ENCODE results near the gene ADGRA3.
A peak's percentile ranks its signal among the peaks of the same experiment; 100 is the strongest.
"Not testable (repeated sequence)": the region's sequence is repeated elsewhere in the genome, so short reads cannot be mapped to it uniquely, and the experiment has no call there.

The ADGRA3 gene

DNA sequence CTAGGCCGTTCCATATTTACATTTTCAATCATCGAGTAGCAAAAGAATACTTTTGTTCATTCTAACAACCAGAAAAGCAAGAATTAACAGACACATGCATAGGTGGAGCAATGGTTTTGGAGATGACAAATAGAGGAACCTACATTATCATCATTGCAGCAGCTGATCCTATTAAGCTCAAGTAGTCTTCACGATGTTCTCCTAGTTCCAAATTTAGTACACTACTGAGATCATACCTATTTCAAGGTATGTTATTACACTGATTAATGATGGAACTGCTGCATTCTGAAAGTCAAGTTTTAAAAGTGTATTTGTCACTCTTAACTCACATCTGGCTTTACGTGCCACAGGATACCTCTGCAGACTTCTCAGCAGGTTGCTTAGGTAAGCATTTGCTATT is 87.4 kb downstream of the ADGRA3 start:
- no peak for DNase-seq

GRCh38 chr4:22427675-22428074 is 88.2 kb downstream of the ADGRA3 start:
- DNase-seq: no peak

- no peak for DNase-seq
Observed at GRCh38 chr4:22420291-22420690, 95.6 kb downstream of the ADGRA3 start.

GRCh38 chr4:22417408-22417807 is 98.5 kb downstream of the ADGRA3 start:
- DNase-seq: no peak

DNA sequence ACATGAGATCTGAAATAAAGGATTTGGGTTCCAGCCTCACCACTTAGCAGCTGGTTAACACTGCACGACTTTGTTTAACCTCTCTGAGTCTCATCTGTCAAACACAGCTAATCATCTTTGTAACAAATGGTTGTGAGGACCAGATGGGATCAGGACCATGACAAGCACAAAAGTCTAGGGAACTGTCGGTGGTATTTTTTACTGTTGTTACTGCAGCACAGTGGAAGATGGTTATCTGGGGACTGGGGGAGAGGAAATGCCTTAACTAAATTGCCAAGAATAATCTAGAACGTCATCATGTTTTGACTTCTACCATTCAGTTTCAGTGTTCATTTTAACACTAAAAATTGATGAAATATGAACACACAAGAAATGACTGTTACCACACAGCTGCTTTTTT is 99.5 kb downstream of the ADGRA3 start:
- no peak for DNase-seq

DNA sequence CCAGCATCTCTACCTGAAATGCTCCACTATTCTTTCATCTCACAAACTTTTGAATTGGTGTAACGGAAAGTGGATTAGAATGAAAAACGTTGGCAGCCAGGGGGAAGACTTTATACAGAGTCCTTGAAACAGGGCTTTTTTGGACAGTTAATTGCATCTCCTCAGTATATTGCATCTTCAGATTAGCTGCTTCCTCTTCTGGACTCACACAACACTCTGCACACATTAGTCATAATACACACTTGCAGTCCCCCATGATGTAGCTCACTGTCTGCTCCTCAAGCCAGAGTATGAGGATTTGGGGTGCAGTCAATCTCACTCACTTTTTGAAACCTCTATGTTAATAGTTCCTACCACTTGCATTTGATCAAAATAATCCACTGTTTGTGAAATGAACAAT is 101.0 kb downstream of the ADGRA3 start:
- DNase-seq: no peak

GRCh38 chr4:22413471-22413870 is 102.4 kb downstream of the ADGRA3 start:
- DNase-seq: no peak

GRCh38 chr4:22412013-22412412 is 103.9 kb downstream of the ADGRA3 start:
- no peak for DNase-seq

DNA sequence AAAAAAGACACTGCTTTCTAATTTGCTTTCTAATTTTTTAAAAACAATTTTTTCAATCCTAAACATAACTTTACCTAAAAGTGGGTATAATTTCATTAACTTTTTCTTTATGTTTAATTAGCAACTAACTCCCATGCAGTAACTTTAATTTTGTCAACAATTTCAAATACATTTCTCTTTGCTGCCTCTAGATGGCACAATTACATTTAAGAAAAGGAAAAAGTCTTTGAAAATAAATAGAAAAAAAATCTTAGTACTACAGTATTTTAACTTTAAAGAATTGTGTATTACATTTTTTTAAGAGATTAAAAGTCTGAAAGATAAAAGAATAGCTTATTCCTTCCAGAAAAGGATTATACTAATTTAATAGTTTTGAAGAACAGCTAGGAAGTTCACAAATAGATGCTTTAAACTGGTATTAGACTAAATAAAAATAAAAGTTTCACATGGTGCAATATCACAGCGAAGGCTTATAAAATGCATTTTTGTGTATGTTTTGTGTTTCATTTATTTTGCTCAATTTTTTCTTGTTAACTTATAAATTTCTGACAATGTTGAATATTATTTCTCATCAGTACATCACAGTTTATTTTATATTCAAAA is 105.1 kb downstream of the ADGRA3 start:
- DNase-seq: no peak

DNA sequence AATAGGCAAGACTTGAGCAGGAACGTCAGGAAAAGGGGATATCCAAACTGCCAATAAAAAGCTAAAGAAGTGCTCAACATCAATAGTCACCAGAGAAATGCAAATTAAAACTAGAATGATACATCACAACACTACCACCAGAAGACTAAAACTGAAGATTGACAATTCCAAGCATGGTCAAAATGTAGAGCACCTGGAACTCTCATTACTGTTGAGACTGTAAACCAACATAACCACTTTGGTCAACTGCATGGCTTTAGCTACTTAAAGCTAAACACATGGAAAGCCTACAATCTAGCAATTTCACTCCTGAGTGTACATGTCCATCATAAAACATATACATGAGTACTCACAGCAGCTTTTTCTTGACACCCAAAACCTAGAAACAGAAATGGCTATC is 107.4 kb downstream of the ADGRA3 start:
- no peak for DNase-seq

GRCh38 chr4:22407361-22407760 is 108.5 kb downstream of the ADGRA3 start:
- DNase-seq: no peak

DNA sequence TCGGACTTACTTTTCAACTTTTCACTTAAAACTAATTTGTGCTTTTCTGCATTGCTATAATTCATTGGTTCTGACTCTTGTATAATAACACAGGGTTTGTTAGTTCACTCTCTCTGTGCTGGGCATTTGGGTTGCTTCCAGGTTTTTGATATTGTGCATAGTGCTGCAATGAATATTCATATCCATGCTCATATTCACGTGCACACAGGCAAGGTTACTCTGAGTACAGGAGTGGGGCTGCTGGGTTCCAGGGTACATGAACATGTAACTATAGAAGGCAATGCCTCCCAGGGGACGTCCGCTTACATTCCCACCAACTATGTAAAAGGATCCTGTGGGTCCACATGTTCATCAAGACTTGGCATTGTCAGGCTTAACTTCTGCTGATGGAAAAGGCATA is 117.2 kb downstream of the ADGRA3 start:
- DNase-seq: no peak

- no peak for DNase-seq
Observed at GRCh38 chr4:22391551-22391950, 124.3 kb downstream of the ADGRA3 start.

- peak; percentile 41 for DNase-seq
Observed at GRCh38 chr4:22389240-22389870, 126.5 kb downstream of the ADGRA3 start.

- no peak for DNase-seq
Observed at GRCh38 chr4:22385611-22386011, 130.3 kb downstream of the ADGRA3 start.

DNA sequence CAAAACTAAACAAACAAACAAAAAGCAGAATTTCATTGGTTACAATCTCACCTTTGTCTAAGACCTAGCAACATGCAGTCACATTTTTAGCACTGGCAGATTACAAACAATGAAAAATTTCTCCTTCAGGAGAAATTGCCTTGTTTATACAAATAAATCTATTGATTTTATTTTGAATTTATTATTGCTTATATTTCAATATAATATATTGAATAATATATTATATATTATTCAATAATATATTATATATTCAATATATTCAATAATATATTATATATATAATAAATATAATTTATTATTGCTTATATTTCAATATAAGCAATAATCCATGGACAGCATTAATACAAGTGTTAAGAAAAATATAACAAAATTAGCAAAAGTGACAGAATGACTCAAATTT is 131.7 kb downstream of the ADGRA3 start:
- no peak for DNase-seq

DNA sequence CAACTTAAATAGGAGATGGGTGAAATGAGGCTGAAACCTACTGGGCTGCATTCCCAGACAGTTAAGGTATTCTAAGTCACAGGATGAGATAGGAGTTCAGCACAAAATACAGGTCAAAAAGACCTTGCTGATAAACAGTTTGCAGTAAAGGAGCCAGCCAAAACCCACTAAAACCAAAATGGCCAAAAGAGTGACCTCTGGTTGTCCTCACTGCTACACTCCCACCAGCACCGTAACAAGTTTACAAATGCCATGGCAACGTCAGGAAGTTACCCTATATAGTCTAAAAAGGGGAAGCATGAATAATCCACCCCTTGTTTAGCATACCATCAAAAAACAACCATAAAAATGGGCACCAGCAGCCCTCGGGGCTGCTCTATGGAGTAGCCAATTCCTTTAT is 133.7 kb downstream of the ADGRA3 start:
- not testable (repeated sequence) for DNase-seq

DNA sequence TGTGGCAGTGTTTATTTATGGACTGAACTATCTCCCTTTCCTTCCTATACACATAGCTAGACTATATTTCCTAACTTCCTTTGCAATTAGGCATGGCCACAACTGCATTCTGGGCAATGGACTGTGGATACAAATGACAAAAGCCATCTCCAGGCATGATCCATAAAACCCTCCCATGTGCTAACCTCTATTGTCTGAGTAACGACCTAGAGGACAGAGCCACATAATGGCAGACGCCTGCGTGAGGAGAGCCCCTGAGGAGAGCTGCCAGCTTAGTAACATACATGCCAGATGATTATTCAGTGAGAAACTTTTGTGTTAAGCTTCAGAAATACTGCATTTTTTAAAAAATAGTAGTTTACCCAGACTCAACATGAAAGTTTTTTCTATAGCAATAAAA is 142.9 kb downstream of the ADGRA3 start:
- no peak for DNase-seq

- DNase-seq: no peak
Observed at GRCh38 chr4:22369901-22370562, 145.8 kb downstream of the ADGRA3 start.

DNA sequence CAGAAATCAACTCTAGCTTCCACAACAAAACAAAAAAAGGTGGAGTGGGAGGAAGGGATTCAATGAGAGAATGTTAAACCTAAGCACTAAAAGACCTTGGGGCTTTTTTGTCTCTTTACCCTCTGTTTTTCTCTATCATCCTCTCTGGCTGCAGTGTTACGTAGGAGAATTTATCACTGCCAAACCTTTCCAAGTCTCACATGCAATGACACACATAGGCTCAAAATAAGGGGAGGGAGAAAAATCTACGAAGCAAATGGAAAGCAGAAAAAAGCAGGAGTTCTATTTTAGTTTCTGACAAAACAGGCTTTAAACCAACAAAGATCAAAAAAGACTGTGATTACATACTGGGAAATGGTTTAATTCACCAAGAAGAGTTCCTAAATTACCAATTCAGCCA is 152.1 kb downstream of the ADGRA3 start:
- no peak for DNase-seq

GRCh38 chr4:22363036-22363435 is 152.8 kb downstream of the ADGRA3 start:
- no peak for DNase-seq

GRCh38 chr4:22356987-22357596 is 158.8 kb downstream of the ADGRA3 start:
- DNase-seq: no peak

DNA sequence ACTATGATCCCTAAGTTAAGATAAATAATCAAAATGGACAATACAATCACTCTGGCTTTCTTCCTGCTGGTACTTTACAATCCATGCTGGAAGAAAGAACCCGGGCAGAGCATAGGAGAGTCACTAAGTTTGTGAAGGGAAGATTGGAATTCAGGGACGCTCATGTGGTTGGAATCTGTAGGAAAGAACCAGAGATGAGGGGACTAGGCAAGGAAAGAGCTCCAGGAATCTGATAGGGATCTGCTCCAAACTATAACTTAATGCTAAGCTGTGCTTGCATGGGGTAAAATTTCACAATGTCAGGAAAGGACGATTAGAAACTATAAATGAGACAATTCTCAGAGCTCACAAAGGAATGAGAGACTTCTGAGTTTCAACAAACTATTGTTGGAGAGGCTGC is 167.5 kb downstream of the ADGRA3 start:
- DNase-seq: no peak

DNA sequence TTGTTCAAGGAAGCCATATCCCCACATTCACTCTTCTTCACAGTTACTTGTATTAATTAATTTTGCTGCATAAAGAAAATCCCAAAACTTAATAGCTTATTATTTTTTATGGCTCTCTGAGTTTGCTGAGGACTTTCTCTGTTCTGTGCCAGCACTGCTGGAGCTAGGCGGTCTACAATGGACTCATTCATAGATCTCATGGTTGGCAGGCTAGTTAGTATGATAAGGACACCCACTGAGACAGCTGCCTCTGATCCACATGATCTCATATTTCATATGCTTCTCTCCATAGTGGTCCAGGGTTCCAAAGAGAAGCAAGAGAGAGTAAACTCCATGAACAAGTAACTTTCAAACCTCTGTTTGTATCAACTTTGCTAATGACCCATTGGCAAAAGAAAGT is 170.2 kb downstream of the ADGRA3 start:
- no peak for DNase-seq
